Thoracic aorta (tissue), 2 donors: ENCODE results near the gene DNAH10. TPM values are rescaled to one million over a fixed set of nuclear protein-coding genes. Genes with fewer than 3 reads are reported as not detected.

Experiments used
- ATAC-seq: fragments of 150-250 bp; one replicate; pipeline ENCODE4 v1.8.0; 2017; ENCODE audit warnings: low read depth; ENCODE audit not compliant: insufficient number of reproducible peaks, low FRiP score
- DNase-seq: peaks from one replicate; pipeline ENCODE4 v3.0.0-alpha.2; 2020; ENCODE audit warnings: low spot score
- H3K27ac ChIP-seq, 2 donors: fragments of 200-600 bp; sonication (generic); 1 replicate in 1 of 2; 2 replicates in 1 of 2; pipeline ENCODE4 v1.5.1; 2016; ENCODE audit warnings: mild to moderate bottlenecking in 2 of 2, moderate library complexity in 2 of 2
- H3K27me3 ChIP-seq: fragments of 200-600 bp; sonication (generic); replicated peaks from 2 replicates; pipeline ENCODE4 v1.6.0; 2016; ENCODE audit warnings: mild to moderate bottlenecking; ENCODE audit not compliant: insufficient read depth
- H3K36me3 ChIP-seq: fragments of 200-600 bp; sonication (generic); one replicate; pipeline ENCODE4 v1.5.1; 2016
- H3K4me1 ChIP-seq, 2 donors: fragments of 200-600 bp; sonication (generic); 1 replicate in 1 of 2; 2 replicates in 1 of 2; pipeline versions ENCODE4 v1.5.1 to v1.6.0; 2016; ENCODE audit warnings: low read depth in 2 of 2, mild to moderate bottlenecking in 1 of 2; ENCODE audit not compliant: control insufficient read depth in 1 of 2
- H3K4me3 ChIP-seq: fragments of 200-600 bp; sonication (generic); 2 replicates; pipeline ENCODE4 v1.5.1; 2016; ENCODE audit warnings: mild to moderate bottlenecking
- H3K9me3 ChIP-seq: fragments of 200-600 bp; sonication (generic); 2 replicates; pipeline ENCODE4 v1.5.1; 2016
- total RNA-seq, 2 donors: library from RNA; depleted of rRNA; stranded (reverse); fragments of >200 nt; gene quantifications; one replicate each; pipeline versions ENCODE4 v1.1.0 to v1.2.3, GENCODE V29; 2016
- TF ChIP-seq, protein P1 (sequence below): fragments of 200-600 bp; sonication (generic); IDR thresholded peaks from one replicate; pipeline ENCODE4 v1.5.1; 2019; ENCODE audit warnings: antibody characterized with exemption

The DNAH10 gene
- total RNA-seq, 2 donors from 2014 or later: under 0.01 to 0.14 TPM

- DNase-seq: no peak
- no peak overlapping the region for H3K27ac ChIP-seq
- no peak overlapping the region for H3K4me3 ChIP-seq
- no peak for ATAC-seq
- H3K9me3 ChIP-seq: no peaks in the 10 kb centered on the region
- TF ChIP-seq, protein P1, sequence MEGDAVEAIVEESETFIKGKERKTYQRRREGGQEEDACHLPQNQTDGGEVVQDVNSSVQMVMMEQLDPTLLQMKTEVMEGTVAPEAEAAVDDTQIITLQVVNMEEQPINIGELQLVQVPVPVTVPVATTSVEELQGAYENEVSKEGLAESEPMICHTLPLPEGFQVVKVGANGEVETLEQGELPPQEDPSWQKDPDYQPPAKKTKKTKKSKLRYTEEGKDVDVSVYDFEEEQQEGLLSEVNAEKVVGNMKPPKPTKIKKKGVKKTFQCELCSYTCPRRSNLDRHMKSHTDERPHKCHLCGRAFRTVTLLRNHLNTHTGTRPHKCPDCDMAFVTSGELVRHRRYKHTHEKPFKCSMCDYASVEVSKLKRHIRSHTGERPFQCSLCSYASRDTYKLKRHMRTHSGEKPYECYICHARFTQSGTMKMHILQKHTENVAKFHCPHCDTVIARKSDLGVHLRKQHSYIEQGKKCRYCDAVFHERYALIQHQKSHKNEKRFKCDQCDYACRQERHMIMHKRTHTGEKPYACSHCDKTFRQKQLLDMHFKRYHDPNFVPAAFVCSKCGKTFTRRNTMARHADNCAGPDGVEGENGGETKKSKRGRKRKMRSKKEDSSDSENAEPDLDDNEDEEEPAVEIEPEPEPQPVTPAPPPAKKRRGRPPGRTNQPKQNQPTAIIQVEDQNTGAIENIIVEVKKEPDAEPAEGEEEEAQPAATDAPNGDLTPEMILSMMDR: no peak
- no peaks in the 10 kb centered on the region for H3K27me3 ChIP-seq
- no peaks in the 10 kb centered on the region for H3K36me3 ChIP-seq
- no peaks in the 10 kb centered on the region for H3K4me1 ChIP-seq
These were observed 39.6 kb downstream of the DNAH10 start for GRCh38 chr12:123801573-123802178.

- no peaks in the 10 kb centered on the region for H3K9me3 ChIP-seq
- ATAC-seq (no peak), DNase-seq (no peak)
- H3K4me3 ChIP-seq: no peak overlapping the region
- no peaks in the 10 kb centered on the region for H3K36me3 ChIP-seq
- TF ChIP-seq, protein P1: no peak
- H3K4me1 ChIP-seq: no peaks in the 10 kb centered on the region
- no peaks in the 10 kb centered on the region for H3K27me3 ChIP-seq
- no peak overlapping the region for H3K27ac ChIP-seq
These were observed 43.1 kb downstream of the DNAH10 start for GRCh38 chr12:123805173-123805572.

DNA sequence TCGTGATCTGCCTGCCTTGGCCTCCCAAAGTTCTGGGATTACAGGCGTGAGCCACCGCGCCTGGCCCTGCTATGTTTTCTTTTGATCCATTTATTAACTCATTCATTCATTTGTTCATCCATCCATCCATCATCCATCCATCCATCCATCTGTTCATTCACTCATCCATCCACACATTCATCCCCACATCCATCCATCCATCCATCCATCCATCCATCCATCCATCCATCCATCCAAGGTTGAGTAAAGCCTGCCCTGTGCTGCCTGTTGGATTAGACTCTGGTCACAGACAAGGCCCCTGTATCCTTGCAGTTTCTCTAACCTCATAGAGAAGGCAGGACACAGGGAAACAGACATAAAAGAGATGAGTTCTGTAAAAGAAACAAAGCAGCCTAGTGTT lies 44.9 kb downstream of the DNAH10 start:
- no peaks in the 10 kb centered on the region for H3K4me1 ChIP-seq
- H3K27me3 ChIP-seq: no peaks in the 10 kb centered on the region
- no peak overlapping the region for H3K27ac ChIP-seq
- no peak overlapping the region for H3K4me3 ChIP-seq
- H3K9me3 ChIP-seq: no peaks in the 10 kb centered on the region
- TF ChIP-seq, protein P1: no peak
- DNase-seq: no peak
- ATAC-seq: no peak
- no peaks in the 10 kb centered on the region for H3K36me3 ChIP-seq

DNA sequence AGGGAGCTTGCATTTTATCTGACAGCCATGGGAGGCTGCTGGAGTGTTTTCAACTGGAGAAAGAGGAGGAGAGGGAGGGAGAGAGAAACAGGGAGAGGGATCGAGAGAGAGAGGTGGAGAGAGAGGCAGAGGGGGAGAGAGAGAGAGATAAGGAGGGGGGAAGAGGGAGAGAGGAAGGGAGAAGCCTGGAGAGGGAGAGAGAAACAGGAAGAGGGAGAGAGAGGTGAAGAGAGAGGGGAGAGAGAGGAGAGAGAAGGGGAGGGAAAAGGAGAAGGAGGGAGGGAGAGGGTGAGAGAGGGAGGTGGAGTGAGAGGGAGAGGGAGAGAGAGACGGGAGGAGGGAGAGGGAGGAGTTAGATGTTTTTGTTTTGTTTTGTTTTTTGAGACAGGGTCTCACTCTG lies 45.6 kb downstream of the DNAH10 start:
- DNase-seq (no peak), ATAC-seq (no peak)
- no peaks in the 10 kb centered on the region for H3K36me3 ChIP-seq

DNA sequence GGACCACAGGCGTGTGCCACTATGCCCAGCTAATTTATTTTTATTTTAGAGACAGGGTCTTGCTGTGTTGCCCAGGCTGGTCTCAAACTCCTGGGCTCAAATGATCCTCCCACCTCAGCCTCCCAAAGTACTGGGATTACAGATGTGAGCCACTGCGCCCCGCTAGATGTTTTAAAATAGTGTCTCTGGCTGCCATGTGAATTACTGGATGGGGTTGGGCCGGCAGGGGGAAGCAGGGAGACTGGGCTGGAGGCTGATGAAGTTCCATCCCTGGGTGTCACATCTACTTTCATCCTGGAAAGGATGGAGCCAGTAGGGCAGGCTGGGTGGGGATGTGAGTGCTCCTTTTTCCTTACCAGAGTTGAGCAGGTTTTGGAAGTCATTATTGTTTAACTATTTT lies 46.1 kb downstream of the DNAH10 start:
- Histone ChIP-seq H3K4me3 (no peak overlapping the region), H3K4me1 (no peaks in the 10 kb centered on the region), H3K9me3 (no peaks in the 10 kb centered on the region), H3K27ac (no peak overlapping the region), H3K36me3 (no peaks in the 10 kb centered on the region), H3K27me3 (no peaks in the 10 kb centered on the region)
- DNase-seq (no peak), ATAC-seq (no peak)
- TF ChIP-seq, protein P1: no peak

More for the DNA sequence above, 45.6 kb downstream of the DNAH10 start:
- no peaks in the 10 kb centered on the region for H3K4me1 ChIP-seq
- no peaks in the 10 kb centered on the region for H3K9me3 ChIP-seq
- H3K4me3 ChIP-seq: no peak overlapping the region
- TF ChIP-seq, protein P1: no peak
- H3K27me3 ChIP-seq: no peaks in the 10 kb centered on the region
- H3K27ac ChIP-seq: no peak overlapping the region
